ENCODE data around the gene DNHD1.
"Not testable (repeated sequence)": the region's sequence is repeated elsewhere in the genome, so short reads cannot be mapped to it uniquely, and the experiment has no call there.

- TF ChIP-seq POLR2AphosphoS5 (IDR thresholded peaks at IDR 0.05; ENCODE audit: low read depth); CTCF (conservative IDR thresholded peaks at IDR 0.05; ENCODE audit: low read depth in 2 of 2); CREB1 (CRISPR knock-in tag; IDR thresholded peaks at IDR 0.05; ENCODE audit: low read depth); EZH2 (IDR thresholded peaks at IDR 0.05; ENCODE audit: low read depth, unreplicated experiment); EZH2phosphoT487 (IDR thresholded peaks at IDR 0.05; ENCODE audit: unreplicated experiment); REST (IDR thresholded peaks at IDR 0.05; ENCODE audit: unreplicated experiment); JUNB (IDR thresholded peaks at IDR 0.05; ENCODE audit: unreplicated experiment); ETS1 (IDR thresholded peaks at IDR 0.05); STAT1 (IDR thresholded peaks at IDR 0.05; ENCODE audit: unreplicated experiment); ZNF331 (CRISPR knock-in tag; IDR thresholded peaks at IDR 0.05; ENCODE audit: low read depth): not testable (repeated sequence)
Observed at GRCh38 chr11:6521946-6522345, 24.9 kb downstream of the DNHD1 start.
